ENCODE measurements around the gene DGKG.
A peak's percentile ranks its signal among the peaks of the same experiment; 100 is the strongest.

GRCh38 chr3:186241910-186242821 lies 119.9 kb downstream of the DGKG start:
- TF ChIP-seq, protein P1, sequence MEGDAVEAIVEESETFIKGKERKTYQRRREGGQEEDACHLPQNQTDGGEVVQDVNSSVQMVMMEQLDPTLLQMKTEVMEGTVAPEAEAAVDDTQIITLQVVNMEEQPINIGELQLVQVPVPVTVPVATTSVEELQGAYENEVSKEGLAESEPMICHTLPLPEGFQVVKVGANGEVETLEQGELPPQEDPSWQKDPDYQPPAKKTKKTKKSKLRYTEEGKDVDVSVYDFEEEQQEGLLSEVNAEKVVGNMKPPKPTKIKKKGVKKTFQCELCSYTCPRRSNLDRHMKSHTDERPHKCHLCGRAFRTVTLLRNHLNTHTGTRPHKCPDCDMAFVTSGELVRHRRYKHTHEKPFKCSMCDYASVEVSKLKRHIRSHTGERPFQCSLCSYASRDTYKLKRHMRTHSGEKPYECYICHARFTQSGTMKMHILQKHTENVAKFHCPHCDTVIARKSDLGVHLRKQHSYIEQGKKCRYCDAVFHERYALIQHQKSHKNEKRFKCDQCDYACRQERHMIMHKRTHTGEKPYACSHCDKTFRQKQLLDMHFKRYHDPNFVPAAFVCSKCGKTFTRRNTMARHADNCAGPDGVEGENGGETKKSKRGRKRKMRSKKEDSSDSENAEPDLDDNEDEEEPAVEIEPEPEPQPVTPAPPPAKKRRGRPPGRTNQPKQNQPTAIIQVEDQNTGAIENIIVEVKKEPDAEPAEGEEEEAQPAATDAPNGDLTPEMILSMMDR (conservative IDR thresholded peaks at IDR 0.05; ENCODE audit: low read depth, low read length): peak; percentile 78
- TF ChIP-seq EZH2 (IDR thresholded peaks at IDR 0.05; ENCODE audit: borderline replicate concordance, low read depth, low read length, poor library complexity, severe bottlenecking): no peak

All from A673 (cell line).